Erythroblast (primary cell): Measurements from ENCODE around the gene NFAT5.

Source experiments
- GATA1 ChIP-seq: IDR thresholded peaks from 2 replicates; pipeline ENCODE4 v1.6.1; 2011; ENCODE audit warnings: low read depth, mild to moderate bottlenecking, control low read depth, low read length, moderate library complexity
- POLR2A ChIP-seq: IDR thresholded peaks from 2 replicates; pipeline ENCODE4 v1.6.1; 2011; ENCODE audit warnings: mild to moderate bottlenecking, low read length

DNA sequence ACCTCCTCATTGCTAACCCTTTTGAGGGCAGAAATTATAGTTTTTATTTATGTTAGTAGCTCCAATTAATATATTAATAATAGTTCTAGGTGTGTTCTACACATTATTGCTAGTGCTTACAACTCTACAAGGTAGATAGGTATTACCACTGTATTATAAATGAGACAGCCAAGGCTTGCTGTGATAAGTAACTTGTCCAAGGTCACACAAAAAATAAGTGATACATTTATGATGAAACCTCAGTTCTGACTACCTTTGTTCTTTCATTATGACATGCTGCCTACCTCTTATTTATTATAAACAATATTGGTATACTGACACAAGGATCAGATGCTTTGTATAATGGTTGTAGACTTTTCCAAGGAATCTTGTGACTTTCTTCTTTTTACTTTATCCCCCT lies 41.2 kb downstream of the NFAT5 start:
- TF ChIP-seq POLR2A (no peak), GATA1 (no peak)
